H1 (cell line): ENCODE data around the gene INPP4A. TPM values are rescaled to one million over a fixed set of nuclear protein-coding genes. Genes with fewer than 3 reads are reported as not detected.

ENCODE experiments used
- CTCF ChIA-PET: fragments of 300-600 bp; sonication (Branson Sonifier 250); formaldehyde crosslinking; loops from one replicate; lab custom pipeline; 2021; ENCODE audit not compliant: partially characterized antibody; lab: Charles Lee
- POLR2A ChIA-PET: fragments of 300-600 bp; sonication (Branson Sonifier 250); formaldehyde crosslinking; loops from one replicate; lab custom pipeline; 2021; ENCODE audit warnings: inconsistent platforms; ENCODE audit not compliant: partially characterized antibody; lab: Charles Lee
- DNase-seq, 2 experiments: peaks; one replicate each; pipeline versions ENCODE4 v3.0.0 to v3.0.0-alpha.2; 2010 to 2022; ENCODE audit warnings: low spot score in 2 of 2, low read depth in 1 of 2, mixed read lengths in 1 of 2
- FAIRE-seq: peaks from 2 replicates; lab custom pipeline; 2011; peaks lifted over from hg19 to GRCh38; lab: Jason Lieb, UNC
- H2AFZ ChIP-seq: 2 replicates; pipeline ENCODE4 v1.8.1; 2012; ENCODE audit warnings: low read length, inconsistent platforms
- H2AK5ac ChIP-seq: 2 replicates; pipeline ENCODE4 v1.6.1; 2013; ENCODE audit warnings: low read depth, low read length
- H2BK120ac ChIP-seq: replicated peaks from 2 replicates; pipeline ENCODE3; 2013; ENCODE audit warnings: low read depth, low read length, inconsistent platforms
- H2BK12ac ChIP-seq: 2 replicates; pipeline ENCODE4 v1.6.1; 2013; ENCODE audit warnings: low read depth, low read length
- H2BK15ac ChIP-seq: 2 replicates; pipeline ENCODE4 v1.6.1; 2013; ENCODE audit warnings: low read length
- H2BK20ac ChIP-seq: 2 replicates; pipeline ENCODE4 v1.6.1; 2013; ENCODE audit warnings: low read length
- H2BK5ac ChIP-seq: 2 replicates; pipeline ENCODE4 v1.6.1; 2013; ENCODE audit warnings: low read depth, low read length
- H3K14ac ChIP-seq: 2 replicates; pipeline ENCODE4 v1.6.1; 2013; ENCODE audit warnings: inconsistent platforms; ENCODE audit not compliant: insufficient read length
- H3K18ac ChIP-seq: 2 replicates; pipeline ENCODE4 v1.6.1; 2013; ENCODE audit warnings: low read length; ENCODE audit errors: extremely low read depth
- H3K23ac ChIP-seq: 2 replicates; pipeline ENCODE4 v1.6.1; 2013; ENCODE audit warnings: inconsistent platforms; ENCODE audit not compliant: insufficient read length
- H3K23me2 ChIP-seq: 2 replicates; pipeline ENCODE4 v1.6.1; 2013; ENCODE audit warnings: low read depth, low read length
- H3K27ac ChIP-seq: 2 replicates; pipeline ENCODE4 v1.6.1; 2011; ENCODE audit warnings: low read depth, low read length, inconsistent platforms
- H3K27me3 ChIP-seq, 4 experiments: replicated peaks in 1 of 4; 1 replicate in 1 of 4; 2 replicates in 3 of 4; pipeline versions ENCODE4 v1.6.1 to v1.8.1; 2011 to 2013; ENCODE audit warnings: low read length in 3 of 4, mild to moderate bottlenecking in 3 of 4, inconsistent platforms in 2 of 4, mixed read lengths in 2 of 4, moderate library complexity in 1 of 4; ENCODE audit not compliant: control insufficient read depth in 3 of 4, insufficient read depth in 3 of 4; ENCODE audit errors: extremely low read depth in 1 of 4
- H3K36me3 ChIP-seq, 4 experiments: 2 replicates each; pipeline versions ENCODE4 v1.6.1 to v1.8.1; 2011 to 2013; ENCODE audit warnings: mild to moderate bottlenecking in 4 of 4, low read length in 3 of 4, moderate library complexity in 2 of 4, control low read depth in 1 of 4, inconsistent platforms in 1 of 4; ENCODE audit not compliant: insufficient read depth in 4 of 4, control insufficient read depth in 2 of 4
- H3K4ac ChIP-seq: replicated peaks from 2 replicates; pipeline ENCODE3; 2013; ENCODE audit warnings: low read length, low read depth, mixed read lengths, inconsistent platforms; ENCODE audit not compliant: insufficient read length
- H3K4me1 ChIP-seq, 4 experiments: replicated peaks in 1 of 4; 1 replicate in 1 of 4; 2 replicates in 3 of 4; pipeline versions ENCODE4 v1.6.1 to v1.8.1; 2011 to 2013; ENCODE audit warnings: low read length in 3 of 4, inconsistent platforms in 2 of 4, mixed read lengths in 1 of 4; ENCODE audit not compliant: insufficient read depth in 4 of 4, control insufficient read depth in 3 of 4
- H3K4me2 ChIP-seq, 2 experiments: 2 replicates each; pipeline versions ENCODE4 v1.6.1 to v1.8.1; 2011 to 2013; ENCODE audit warnings: low read depth in 2 of 2, low read length in 2 of 2, control low read depth in 1 of 2, inconsistent platforms in 1 of 2, mild to moderate bottlenecking in 1 of 2; ENCODE audit not compliant: insufficient read depth in 1 of 2
- H3K4me3 ChIP-seq, 4 experiments: fragments of 200-600, 300-600 bp in 1 of 4; sonication (generic), shearing (Covaris generic), sonication (Bioruptor Twin) in 1 of 4; 2 replicates each; pipeline versions ENCODE4 v1.5.1 to v1.8.1; 2011 to 2016; ENCODE audit warnings: low read length in 4 of 4, low read depth in 3 of 4, control low read depth in 2 of 4, inconsistent platforms in 2 of 4, mild to moderate bottlenecking in 2 of 4, mixed read lengths in 1 of 4, moderate library complexity in 1 of 4; ENCODE audit not compliant: insufficient read depth in 2 of 4; ENCODE audit errors: extremely low read depth in 1 of 4
- H3K56ac ChIP-seq: replicated peaks from 2 replicates; pipeline ENCODE3; 2013; ENCODE audit warnings: low read depth, mild to moderate bottlenecking, mixed read lengths, low read length, inconsistent platforms; ENCODE audit not compliant: insufficient read length
- H3K79me1 ChIP-seq: 2 replicates; pipeline ENCODE4 v1.6.1; 2013; ENCODE audit warnings: low read depth, low read length, control low read depth
- H3K79me2 ChIP-seq, 2 experiments: 2 replicates each; pipeline versions ENCODE4 v1.6.1 to v1.8.1; 2012 to 2013; ENCODE audit warnings: low read length in 2 of 2, mild to moderate bottlenecking in 2 of 2, inconsistent platforms in 1 of 2; ENCODE audit not compliant: insufficient read depth in 2 of 2, control insufficient read depth in 1 of 2
- H3K9ac ChIP-seq, 4 experiments: replicated peaks in 1 of 4; 1 replicate in 1 of 4; 2 replicates in 3 of 4; pipeline versions ENCODE4 v1.6.1 to v1.8.1; 2011 to 2013; ENCODE audit warnings: low read depth in 3 of 4, low read length in 3 of 4, control low read depth in 2 of 4, mild to moderate bottlenecking in 2 of 4, moderate library complexity in 2 of 4, inconsistent platforms in 1 of 4; ENCODE audit errors: extremely low read depth in 1 of 4
- H3K9me3 ChIP-seq, 2 experiments: 2 replicates each; pipeline versions ENCODE4 v1.6.1 to v1.8.1; 2012 to 2013; ENCODE audit warnings: mild to moderate bottlenecking in 2 of 2, moderate library complexity in 2 of 2, control low read depth in 1 of 2, inconsistent platforms in 1 of 2, low read depth in 1 of 2, low read length in 1 of 2, mixed read lengths in 1 of 2; ENCODE audit not compliant: insufficient read depth in 2 of 2
- H4K20me1 ChIP-seq, 2 experiments: replicated peaks in 1 of 2; 2 replicates each; pipeline versions ENCODE3 to v1.8.1; 2011 to 2013; ENCODE audit warnings: inconsistent platforms in 2 of 2, low read length in 2 of 2, mild to moderate bottlenecking in 1 of 2; ENCODE audit not compliant: insufficient read depth in 2 of 2, control insufficient read depth in 1 of 2
- H4K5ac ChIP-seq: 2 replicates; pipeline ENCODE4 v1.6.1; 2013; ENCODE audit warnings: low read length, low read depth, mixed read lengths, inconsistent platforms; ENCODE audit not compliant: insufficient read length
- H4K8ac ChIP-seq: 2 replicates; pipeline ENCODE4 v1.8.0; 2013; ENCODE audit warnings: mild to moderate bottlenecking, moderate library complexity, low read length, inconsistent platforms; ENCODE audit not compliant: insufficient read depth; ENCODE audit errors: extremely low read depth
- H4K91ac ChIP-seq: replicated peaks from 2 replicates; pipeline ENCODE3; 2013; ENCODE audit warnings: low read length, mixed read lengths, inconsistent platforms; ENCODE audit not compliant: insufficient read length
- ASH2L ChIP-seq: fragments of 200-600, 300-600 bp; sonication (generic); IDR thresholded peaks from one replicate; pipeline ENCODE4 v1.7.1; 2017; ENCODE audit warnings: low read length
- CHD2 ChIP-seq: IDR thresholded peaks from 2 replicates; pipeline ENCODE4 v1.6.1; 2012; ENCODE audit warnings: low read length, improper control_type of control experiment
- GABPA ChIP-seq: IDR thresholded peaks from 2 replicates; pipeline ENCODE4 v1.6.1; 2011; ENCODE audit warnings: mild to moderate bottlenecking, low read length, moderate library complexity, borderline replicate concordance; ENCODE audit not compliant: insufficient read depth
- WGBS, 2 experiments: shearing (Covaris generic) in 1 of 2; methylation state at CpG; one replicate each; pipeline versions ENCODE4 v1.1.6 to v1.1.7; 2013 to 2015; ENCODE audit warnings: low lambda C conversion rate in 2 of 2, mixed read lengths in 2 of 2, inconsistent platforms in 1 of 2, low coverage in 1 of 2, missing lambda C conversion rate in 1 of 2; ENCODE audit not compliant: insufficient replicate concordance in 2 of 2, insufficient coverage in 1 of 2, insufficient read length in 1 of 2; ENCODE audit errors: extremely low coverage in 1 of 2, missing lambda C conversion rate in 1 of 2; 5-methylcytosine and 5-hydroxymethylcytosine counted together
- polyA plus RNA-seq, 7 experiments: library from polyadenylated mRNA; depleted of rRNA in 3 of 7; stranded (reverse) in 5 of 7; unstranded in 2 of 7; fragments of >200 nt in 5 of 7; fragments of 200-250 nt in 2 of 7; gene quantifications; 1 replicate in 5 of 7; 2 replicates in 1 of 7; 4 replicates in 1 of 7; pipeline versions ENCODE4 v1.2.1 to v1.2.3, GENCODE V29; 2011 to 2013; ENCODE audit warnings: missing spikeins in 2 of 7, mixed read lengths in 2 of 7
- total RNA-seq: library from RNA; stranded (reverse); fragmentation: NEBNext Ultra II Directional; extraction: Animal tissue kit (Norgen Biotek cat#: 25700); gene quantifications from 2 replicates; pipeline ENCODE4 v1.2.1, GENCODE V29; 2021

INPP4A gene
- total and polyA plus RNA-seq, 2 of the 8 experiments (the other 6 are each of a cell fraction or from before 2014, with no cell fraction given): 25.6 to 34.3 TPM

DNA sequence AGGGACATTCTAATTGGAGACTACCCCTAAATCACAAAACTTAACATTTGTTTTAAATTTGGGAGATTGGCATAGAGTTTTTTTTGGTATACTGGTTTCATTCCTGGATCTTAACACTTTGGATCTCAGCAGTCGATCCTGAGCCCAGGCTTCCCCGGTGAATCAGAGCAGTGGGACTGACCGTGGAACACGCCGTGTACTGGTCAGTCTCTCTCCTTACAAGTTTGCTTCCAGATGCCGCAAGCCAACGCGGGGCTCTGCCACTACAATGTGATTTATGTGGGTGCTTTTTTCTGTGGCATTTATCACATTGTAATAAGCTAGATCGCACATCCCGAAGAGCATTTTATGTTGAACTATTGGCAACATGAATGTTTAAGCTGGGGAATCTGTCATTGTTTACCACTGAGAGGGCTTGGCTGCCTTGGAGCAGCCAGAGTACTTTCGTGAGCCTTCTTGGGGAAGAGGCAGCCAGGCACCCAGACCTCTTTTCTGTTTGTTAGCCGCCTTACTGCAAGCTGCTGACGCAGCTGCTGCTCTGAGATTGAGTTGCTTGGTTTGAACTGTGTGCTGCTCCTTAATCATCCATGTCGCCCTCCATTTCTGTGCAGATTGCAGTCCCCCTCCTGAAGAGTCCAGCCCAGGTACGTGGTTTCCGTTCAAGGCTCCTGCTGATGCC lies 114.3 kb downstream of the INPP4A start:
- H3K4me2 ChIP-seq: no peak overlapping the region
- H4K20me1 ChIP-seq: peaks cover 0 to 4% of the 10 kb centered on the region in 2 experiments
- no peak for TF ChIP-seq ASH2L
- no peak for TF ChIP-seq CHD2
- TF ChIP-seq GABPA: no peak
- H3K9me3 ChIP-seq: no peaks in the 10 kb centered on the region
- no peaks in the 10 kb centered on the region for H3K79me1 ChIP-seq
- H2BK12ac ChIP-seq: no peak overlapping the region
- POLR2A ChIA-PET: no interaction called here
- no peak overlapping the region for H3K4ac ChIP-seq
- H3K18ac ChIP-seq: no peak overlapping the region
- no peak overlapping the region for H3K27ac ChIP-seq
- no peaks in the 10 kb centered on the region for H3K23me2 ChIP-seq
- FAIRE-seq: no peak
- H3K23ac ChIP-seq: no peak overlapping the region
- H4K5ac ChIP-seq: no peak overlapping the region
- DNase-seq: no peak
- H3K56ac ChIP-seq: no peak overlapping the region
- 93% methylated on average over 16 of the region's 16 CpGs; no CpG with 5 or more reads in 1 of the 2 experiments for WGBS, 2 experiments
- H3K14ac ChIP-seq: no peak overlapping the region
- H3K4me3 ChIP-seq: no peak overlapping the region
- no peak overlapping the region for H2AK5ac ChIP-seq
- H4K8ac ChIP-seq: no peak overlapping the region
- no peak overlapping the region for H3K9ac ChIP-seq
- no peaks in the 10 kb centered on the region for H3K79me2 ChIP-seq
- no peak overlapping the region for H2AFZ ChIP-seq
- H2BK15ac ChIP-seq: no peak overlapping the region
- H4K91ac ChIP-seq: no peak overlapping the region
- no peaks in the 10 kb centered on the region for H3K4me1 ChIP-seq
- CTCF ChIA-PET: interaction anchor here (1.0 to 1.5 kb wide), 3 partner anchors 14 to 143 kb away, joined by 3 to 4 read pairs (median 3); no protein-coding TSS in a partner anchor
- no peak overlapping the region for H2BK20ac ChIP-seq
- H2BK120ac ChIP-seq: no peak overlapping the region
- H2BK5ac ChIP-seq: no peak overlapping the region
- peaks cover 5 to 44% (median 27%) of the 10 kb centered on the region in 4 experiments for H3K36me3 ChIP-seq
- H3K27me3 ChIP-seq: no peaks in the 10 kb centered on the region
